Right lobe of liver (tissue), 6 donors: ENCODE data around the gene GOPC. TPM values are rescaled to one million over a fixed set of nuclear protein-coding genes. Genes with fewer than 3 reads are reported as not detected.

Source experiments
- ATAC-seq, 4 donors: fragments of 200-7000 bp; cut with Tn5 transposase; one replicate each; pipeline ENCODE4 v1.9.1; 2020; ENCODE audit warnings: mild to moderate bottlenecking in 4 of 4, moderate library complexity in 4 of 4
- DNase-seq, 3 donors: peaks; one replicate each; pipeline ENCODE4 v3.0.0-alpha.2; 2020
- H3K27ac ChIP-seq, 3 donors: fragments of 200-600 bp; one replicate each; pipeline ENCODE4 v1.8.0; 2022
- H3K27me3 ChIP-seq, 2 donors: fragments of 200-600 bp; one replicate each; pipeline ENCODE4 v1.8.0; 2022
- H3K36me3 ChIP-seq, 4 donors: fragments of 200-600 bp; sonication (generic) in 1 of 4; one replicate each; pipeline versions ENCODE4 v1.5.1 to v1.8.0; 2017 to 2022; ENCODE audit warnings: control low read depth in 1 of 4
- H3K4me1 ChIP-seq, 4 donors: fragments of 200-600 bp; sonication (generic) in 1 of 4; one replicate each; pipeline versions ENCODE4 v1.5.1 to v1.8.0; 2017 to 2022; ENCODE audit warnings: control low read depth in 1 of 4
- H3K4me3 ChIP-seq, 3 donors: fragments of 200-600 bp; one replicate each; pipeline ENCODE4 v1.8.0; 2022
- H3K9me3 ChIP-seq, 4 donors: fragments of 200-600 bp; sonication (generic) in 1 of 4; one replicate each; pipeline versions ENCODE4 v1.5.1 to v1.8.0; 2017 to 2022; ENCODE audit warnings: control low read depth in 1 of 4
- POLR2A ChIP-seq: fragments of 450-650 bp; IDR thresholded peaks from one replicate; pipeline ENCODE4 v1.6.1; 2017; ENCODE audit warnings: antibody characterized with exemption, mild to moderate bottlenecking
- WGBS: methylation state at CpG from one replicate; pipeline ENCODE4 v1.1.6; 2018; ENCODE audit warnings: low coverage, low lambda C conversion rate; ENCODE audit not compliant: insufficient coverage; ENCODE audit errors: missing lambda C conversion rate; 5-methylcytosine and 5-hydroxymethylcytosine counted together
- intact Hi-C, 2 donors: fragments of 100-400 bp; cut with DNase I; formaldehyde crosslinking; loops; one replicate each; pipeline versions ENCODE4 v1.11.2 to v1.14.1; 2022
- total RNA-seq, 6 experiments: library from RNA; depleted of rRNA in 2 of 6; stranded (reverse); fragments of >200 nt in 2 of 6; fragmentation: NEBNext Ultra II Directional in 3 of 6; extraction: Animal tissue kit (Norgen Biotek cat#: 25700) in 3 of 6; gene quantifications; one replicate each; pipeline versions ENCODE4 v1.1.0 to v1.2.4, GENCODE V29; 2016 to 2023
- TF ChIP-seq, protein P1 (sequence below), 4 donors: fragments of 200-600 bp in 3 of 4; fragments of 450-650 bp in 1 of 4; IDR thresholded peaks; one replicate each; pipeline versions ENCODE4 v1.5.1 to v1.8.0; 2016 to 2022; ENCODE audit warnings: antibody characterized with exemption in 4 of 4, mild to moderate bottlenecking in 2 of 4
- donor health status: DM: no; HTN: yes; CAD: no.
- donor health status: DM: no; HTN: no; CAD: no.
- donor health status: DM: no; HTN: no; CAD: no.
- donor health status: DM: no; HTN: yes; CAD: no.
- donor health status: DM: no; HTN: yes; CAD: no.

GOPC gene
- total RNA-seq, 6 experiments from 2014 or later = 8.3 to 10.7 (median 10.1) TPM

DNA sequence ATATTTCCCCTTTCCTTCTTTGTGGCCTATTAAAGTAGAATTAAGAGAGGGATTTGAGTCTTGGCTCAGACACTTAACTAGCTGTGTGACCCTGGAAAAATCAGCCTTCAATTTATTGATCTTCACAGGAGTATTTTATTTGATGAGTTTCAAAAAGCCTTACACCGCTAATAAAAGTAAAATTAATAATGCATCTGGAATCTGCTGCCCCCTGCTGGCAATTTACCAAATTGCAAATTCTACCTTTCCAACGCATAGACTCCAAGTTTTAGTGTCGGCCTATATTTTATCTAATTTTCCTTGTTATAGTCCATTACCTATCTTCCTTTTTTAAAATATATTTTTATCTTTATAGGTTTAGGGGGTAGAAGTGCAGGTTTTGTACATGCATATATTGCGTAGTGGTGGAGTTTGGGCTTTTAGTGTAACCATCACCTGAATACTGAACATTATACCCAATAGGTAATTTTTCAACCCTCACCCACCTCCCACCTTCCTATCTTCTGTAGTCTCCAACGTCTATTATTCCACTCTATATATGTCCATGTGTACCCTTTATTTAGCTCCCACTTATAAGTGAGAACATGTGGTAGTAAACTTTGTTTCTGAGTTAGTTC is 46.3 kb downstream of the GOPC start:
- DNase-seq = peak in 1 of 3 donors; percentile 51
- TF ChIP-seq, protein P1, sequence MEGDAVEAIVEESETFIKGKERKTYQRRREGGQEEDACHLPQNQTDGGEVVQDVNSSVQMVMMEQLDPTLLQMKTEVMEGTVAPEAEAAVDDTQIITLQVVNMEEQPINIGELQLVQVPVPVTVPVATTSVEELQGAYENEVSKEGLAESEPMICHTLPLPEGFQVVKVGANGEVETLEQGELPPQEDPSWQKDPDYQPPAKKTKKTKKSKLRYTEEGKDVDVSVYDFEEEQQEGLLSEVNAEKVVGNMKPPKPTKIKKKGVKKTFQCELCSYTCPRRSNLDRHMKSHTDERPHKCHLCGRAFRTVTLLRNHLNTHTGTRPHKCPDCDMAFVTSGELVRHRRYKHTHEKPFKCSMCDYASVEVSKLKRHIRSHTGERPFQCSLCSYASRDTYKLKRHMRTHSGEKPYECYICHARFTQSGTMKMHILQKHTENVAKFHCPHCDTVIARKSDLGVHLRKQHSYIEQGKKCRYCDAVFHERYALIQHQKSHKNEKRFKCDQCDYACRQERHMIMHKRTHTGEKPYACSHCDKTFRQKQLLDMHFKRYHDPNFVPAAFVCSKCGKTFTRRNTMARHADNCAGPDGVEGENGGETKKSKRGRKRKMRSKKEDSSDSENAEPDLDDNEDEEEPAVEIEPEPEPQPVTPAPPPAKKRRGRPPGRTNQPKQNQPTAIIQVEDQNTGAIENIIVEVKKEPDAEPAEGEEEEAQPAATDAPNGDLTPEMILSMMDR (IDR thresholded peaks at IDR 0.05) = peak; percentile 83 to 94 (median 89)
- TF ChIP-seq POLR2A = no peak
- H3K4me3 ChIP-seq = no peak overlapping the region
- no peaks in the 10 kb centered on the region for H3K27me3 ChIP-seq
- ATAC-seq = peak; percentile 59 to 80 (median 74)
- H3K4me1 ChIP-seq = peaks cover 0 to 11% (median 0%) of the 10 kb centered on the region in 4 donors
- H3K27ac ChIP-seq = no peak overlapping the region
- 17% methylated on average over 5 of the region's 5 CpGs for WGBS
- intact Hi-C loops = no loop called here
- no peaks in the 10 kb centered on the region for H3K36me3 ChIP-seq
- H3K9me3 ChIP-seq = no peaks in the 10 kb centered on the region

DNA sequence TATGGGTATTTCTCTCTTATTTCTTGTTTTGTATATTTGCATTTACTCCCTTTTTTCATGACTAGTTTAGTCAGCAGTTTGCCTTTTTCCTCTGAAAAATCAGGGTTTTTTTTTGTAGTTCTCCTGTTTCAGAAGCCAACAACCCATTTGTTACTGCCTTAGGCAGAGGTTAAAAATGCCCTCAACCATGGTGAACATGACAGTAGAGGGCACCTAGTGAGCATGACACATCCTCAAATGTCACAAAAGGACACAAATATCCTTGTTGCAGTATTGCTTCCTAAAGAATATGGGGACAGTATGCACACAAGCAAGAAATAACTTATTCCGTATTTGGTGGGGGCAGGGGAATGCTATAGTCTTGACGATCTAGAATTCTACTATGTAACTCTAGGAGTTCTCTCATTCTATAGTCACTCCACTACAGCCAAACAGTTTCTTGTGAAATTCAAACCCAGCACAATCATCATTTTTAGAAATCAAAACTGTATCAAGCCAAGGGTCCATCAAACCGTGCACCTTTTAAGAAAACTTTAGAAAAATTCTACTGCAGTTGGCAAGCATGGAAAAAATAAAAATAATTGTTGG is 47.0 kb downstream of the GOPC start:
- Histone ChIP-seq H3K27ac (no peak overlapping the region), H3K36me3 (no peaks in the 10 kb centered on the region), H3K4me3 (no peak overlapping the region), H3K27me3 (no peaks in the 10 kb centered on the region), H3K4me1 (peaks cover 0 to 11% (median 0%) of the 10 kb centered on the region in 4 donors), H3K9me3 (no peaks in the 10 kb centered on the region)
- intact Hi-C loops = no loop called here
- TF ChIP-seq, protein P1 (IDR thresholded peaks at IDR 0.05) = no peak
- TF ChIP-seq POLR2A = no peak
- ATAC-seq = peak in 3 of 4 donors; percentile 29 to 71 (median 49)
- 18% methylated on average over 3 of the region's 3 CpGs for WGBS
- DNase-seq = no peak

DNA sequence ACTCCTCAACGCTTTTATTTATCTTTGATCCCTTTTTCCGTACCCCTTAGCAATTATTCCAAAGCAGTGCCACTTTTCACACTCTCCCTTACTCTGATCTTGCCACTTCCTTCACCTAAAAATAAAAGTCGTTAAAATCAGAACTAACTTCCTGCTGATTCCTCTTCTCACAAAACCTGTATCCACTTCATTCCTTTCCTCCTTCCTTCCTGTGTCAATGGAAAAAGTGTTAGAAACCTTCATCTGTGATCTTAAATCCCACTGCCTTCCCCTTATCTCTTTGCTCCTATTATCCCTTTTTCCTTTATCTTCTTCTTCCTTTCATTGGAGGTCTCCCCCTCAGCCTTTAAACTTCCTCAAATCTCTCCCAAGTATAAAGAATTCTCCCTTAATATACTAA is 49.2 kb downstream of the GOPC start:
- intact Hi-C loops = loop anchor here (5.0 kb wide), 2 partner anchors 71 to 206 kb away; partner anchors contain the start of gene DCBLD1 (in 1 of the 2)
- no peak for ATAC-seq
- H3K27ac ChIP-seq = no peak overlapping the region
- peaks cover 0 to 11% (median 0%) of the 10 kb centered on the region in 4 donors for H3K4me1 ChIP-seq
- no peak for DNase-seq
- H3K27me3 ChIP-seq = no peaks in the 10 kb centered on the region
- WGBS = 41% methylated on average over 3 of the region's 3 CpGs
- no peaks in the 10 kb centered on the region for H3K36me3 ChIP-seq
- no peak overlapping the region for H3K4me3 ChIP-seq
- no peak for TF ChIP-seq POLR2A
- TF ChIP-seq, protein P1 (IDR thresholded peaks at IDR 0.05) = no peak
- H3K9me3 ChIP-seq = peaks cover 0 to 2% (median 0%) of the 10 kb centered on the region in 4 donors

DNA sequence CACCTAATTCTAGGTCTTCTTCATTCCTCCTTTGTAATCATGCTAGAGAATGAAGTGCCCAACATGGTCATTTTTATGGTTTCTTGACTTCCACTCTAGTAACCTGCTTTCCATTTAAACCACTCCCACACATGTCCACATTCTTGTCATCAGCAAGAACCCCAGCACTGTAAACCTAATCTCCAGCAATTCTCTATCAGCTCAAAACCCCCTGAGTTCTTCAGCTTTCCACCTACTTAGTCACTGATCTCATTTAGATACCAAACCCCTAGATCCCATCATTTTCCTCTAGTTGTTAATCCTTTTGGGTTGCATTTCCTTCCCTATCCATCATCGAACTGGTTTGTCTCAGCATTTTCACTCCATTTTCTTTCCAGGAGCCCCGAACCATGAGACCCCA is 49.7 kb downstream of the GOPC start:
- WGBS = 85% methylated on average over 2 of the region's 2 CpGs
- no peak overlapping the region for H3K4me3 ChIP-seq
- TF ChIP-seq, protein P1 (IDR thresholded peaks at IDR 0.05) = no peak
- TF ChIP-seq POLR2A = no peak
- H3K27me3 ChIP-seq = no peaks in the 10 kb centered on the region
- no peak overlapping the region for H3K27ac ChIP-seq
- H3K36me3 ChIP-seq = peaks cover 0 to 2% (median 0%) of the 10 kb centered on the region in 4 donors
- peaks cover 0 to 11% (median 0%) of the 10 kb centered on the region in 4 donors for H3K4me1 ChIP-seq
- H3K9me3 ChIP-seq = peaks cover 0 to 2% (median 0%) of the 10 kb centered on the region in 4 donors
- no peak for ATAC-seq
- no peak for DNase-seq
- intact Hi-C loops = loop anchor here (5.0 kb wide), 2 partner anchors 70 to 205 kb away; partner anchors contain the start of gene DCBLD1 (in 1 of the 2)
